ENCODE results near the gene USP22.

Gene USP22

GRCh38 chr17:21072745-21073197, 30.0 kb upstream of the USP22 start:
- Histone ChIP-seq H3K9me3 (no peaks in the 10 kb centered on the region), H3K4me1 (no peaks in the 10 kb centered on the region), H3K4me3 (no peak overlapping the region), H3K27me3 (no peaks in the 10 kb centered on the region), H3K27ac (no peak overlapping the region), H3K36me3 (no peaks in the 10 kb centered on the region)
- no peak for TF ChIP-seq CTCF (IDR thresholded peaks at IDR 0.05)
- intact Hi-C loops (cut with DNase I; ENCODE audit: low total_unique reads) = no loop called here
- DNase-seq = no peak

- H3K9me3 ChIP-seq = no peaks in the 10 kb centered on the region
- no peak overlapping the region for H3K4me3 ChIP-seq
- no peak for TF ChIP-seq CTCF (IDR thresholded peaks at IDR 0.05)
- no peak overlapping the region for H3K27ac ChIP-seq
- no peaks in the 10 kb centered on the region for H3K4me1 ChIP-seq
- no peaks in the 10 kb centered on the region for H3K36me3 ChIP-seq
- no peaks in the 10 kb centered on the region for H3K27me3 ChIP-seq
- no peak for DNase-seq
- intact Hi-C loops (cut with DNase I; ENCODE audit: low total_unique reads) = no loop called here
Measured at GRCh38 chr17:21066394-21066793, 23.6 kb upstream of the USP22 start.

- peaks cover 0 to 1% of the 10 kb centered on the region in 2 donors for H3K27me3 ChIP-seq
- TF ChIP-seq CTCF (IDR thresholded peaks at IDR 0.05) = no peak
- no peaks in the 10 kb centered on the region for H3K9me3 ChIP-seq
- H3K4me3 ChIP-seq = no peak overlapping the region
- no peak overlapping the region for H3K27ac ChIP-seq
- no peaks in the 10 kb centered on the region for H3K4me1 ChIP-seq
- no peaks in the 10 kb centered on the region for H3K36me3 ChIP-seq
- DNase-seq = no peak
- intact Hi-C loops (cut with DNase I; ENCODE audit: low total_unique reads) = no loop called here
Measured at GRCh38 chr17:21061971-21062526, 19.2 kb upstream of the USP22 start.

GRCh38 chr17:21061158-21061835, 18.5 kb upstream of the USP22 start:
- no peaks in the 10 kb centered on the region for H3K36me3 ChIP-seq
- no peaks in the 10 kb centered on the region for H3K4me1 ChIP-seq
- H3K27me3 ChIP-seq = peaks cover 0 to 3% of the 10 kb centered on the region in 2 donors
- H3K9me3 ChIP-seq = no peaks in the 10 kb centered on the region
- H3K4me3 ChIP-seq = no peak overlapping the region
- H3K27ac ChIP-seq = no peak overlapping the region
- TF ChIP-seq CTCF (IDR thresholded peaks at IDR 0.05) = no peak
- DNase-seq = no peak
- intact Hi-C loops (cut with DNase I; ENCODE audit: low total_unique reads) = no loop called here

GRCh38 chr17:21059761-21060160, 16.9 kb upstream of the USP22 start:
- H3K4me3 ChIP-seq = no peak overlapping the region
- intact Hi-C loops (cut with DNase I; ENCODE audit: low total_unique reads) = no loop called here
- no peaks in the 10 kb centered on the region for H3K9me3 ChIP-seq
- no peaks in the 10 kb centered on the region for H3K4me1 ChIP-seq
- H3K27me3 ChIP-seq = peaks cover 0 to 3% of the 10 kb centered on the region in 2 donors
- no peak for TF ChIP-seq CTCF (IDR thresholded peaks at IDR 0.05)
- no peak for DNase-seq
- H3K27ac ChIP-seq = no peak overlapping the region
- no peaks in the 10 kb centered on the region for H3K36me3 ChIP-seq
